GM18951 (cell line): ENCODE results near the gene ARHGAP42.

ENCODE experiments used
- POLR2A ChIP-seq: IDR thresholded peaks from 4 replicates; pipeline ENCODE4 v1.6.1; 2011; ENCODE audit warnings: mild to moderate bottlenecking; ENCODE audit not compliant: insufficient read length, insufficient read depth; ENCODE audit errors: extremely low read depth
- in situ Hi-C: fragments of 300-500 bp; cut with MboI; formaldehyde crosslinking; loops from one replicate; pipeline ENCODE4 v1.12.0; 2022; ENCODE audit warnings: low sequenced_read_pairs, mixed read lengths, inconsistent platforms; ENCODE audit not compliant: unreplicated experiment

The ARHGAP42 gene

DNA sequence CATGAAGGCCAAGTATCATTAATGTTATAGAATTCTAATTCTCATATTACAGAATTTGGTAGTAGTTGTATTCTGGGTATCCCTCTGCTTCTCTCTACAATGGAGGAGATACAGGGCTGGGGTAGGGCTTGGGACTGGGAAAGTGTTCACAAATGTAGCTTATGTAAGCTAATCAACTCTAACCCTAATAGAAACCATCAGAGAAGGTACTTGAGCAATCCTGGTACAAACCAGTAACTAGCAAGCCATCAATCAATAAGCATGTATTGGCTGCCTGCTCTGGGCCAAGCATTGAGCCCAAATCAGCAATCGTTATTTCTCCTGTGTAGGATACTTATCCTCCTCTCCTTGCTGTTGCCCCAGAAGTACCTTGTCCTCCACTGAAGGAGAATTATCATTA, 268.2 kb downstream of the ARHGAP42 start:
- in situ Hi-C loops = no loop called here
- no peak for TF ChIP-seq POLR2A

GRCh38 chr11:100956351-100956750, 269.3 kb downstream of the ARHGAP42 start:
- no peak for TF ChIP-seq POLR2A

DNA sequence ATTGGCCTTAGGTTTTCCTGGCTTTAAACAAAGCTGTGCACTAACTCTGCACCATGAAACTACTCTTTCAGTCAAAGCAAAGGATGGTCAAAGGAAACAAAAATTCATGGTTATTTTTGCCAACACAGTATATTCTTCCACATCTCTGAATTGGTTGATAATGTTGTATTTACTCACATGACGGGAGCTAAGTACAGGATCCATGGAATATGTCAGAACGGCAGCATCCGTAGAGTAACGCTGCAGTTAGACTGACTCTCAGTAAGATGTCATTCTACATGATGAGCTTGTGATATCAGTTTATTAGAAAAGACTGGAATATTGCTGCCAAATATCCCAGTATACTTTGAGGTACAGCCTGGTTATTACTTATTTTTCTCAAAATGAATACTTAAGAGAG, 270.4 kb downstream of the ARHGAP42 start:
- in situ Hi-C loops = no loop called here
- no peak for TF ChIP-seq POLR2A

More at GRCh38 chr11:100956351-100956750, 269.3 kb downstream of the ARHGAP42 start:
- in situ Hi-C loops = no loop called here

DNA sequence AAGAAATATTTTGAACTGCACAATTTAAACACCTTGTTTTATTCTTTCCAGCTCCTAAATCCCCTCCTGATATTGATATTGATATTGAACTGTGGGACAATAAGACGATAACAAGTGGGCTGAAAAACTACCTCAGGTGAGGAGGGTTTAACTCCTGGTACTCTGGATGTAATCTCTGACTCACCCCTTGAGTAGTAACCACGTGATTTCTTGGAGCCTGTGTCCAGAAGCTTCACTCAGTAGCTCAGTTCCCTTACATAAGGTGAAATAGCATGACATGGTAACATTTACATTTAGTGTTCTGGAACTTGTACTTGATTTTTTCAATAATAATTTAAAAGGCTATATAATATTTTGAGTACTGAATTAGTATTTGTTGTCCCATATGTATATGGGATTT, 274.5 kb downstream of the ARHGAP42 start:
- TF ChIP-seq POLR2A = no peak
- in situ Hi-C loops = no loop called here

DNA sequence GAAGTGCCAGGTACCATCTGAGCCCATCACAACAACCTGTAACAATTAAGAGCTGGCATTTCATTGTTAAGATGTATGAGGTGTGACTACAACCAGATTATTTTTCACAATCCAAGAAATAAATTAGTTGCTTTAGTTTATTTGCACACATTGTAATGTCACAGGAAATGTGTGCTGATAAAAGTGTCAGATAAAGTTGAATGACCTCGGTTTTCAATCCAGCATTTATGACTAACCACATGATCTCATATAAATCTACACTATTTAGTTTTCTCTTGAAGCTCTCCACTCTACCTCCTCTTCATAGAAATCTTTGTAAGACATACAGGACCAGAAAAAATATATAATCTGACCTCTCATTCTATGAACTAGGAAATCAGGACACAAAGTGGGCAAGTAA, 276.3 kb downstream of the ARHGAP42 start:
- in situ Hi-C loops = no loop called here
- no peak for TF ChIP-seq POLR2A

DNA sequence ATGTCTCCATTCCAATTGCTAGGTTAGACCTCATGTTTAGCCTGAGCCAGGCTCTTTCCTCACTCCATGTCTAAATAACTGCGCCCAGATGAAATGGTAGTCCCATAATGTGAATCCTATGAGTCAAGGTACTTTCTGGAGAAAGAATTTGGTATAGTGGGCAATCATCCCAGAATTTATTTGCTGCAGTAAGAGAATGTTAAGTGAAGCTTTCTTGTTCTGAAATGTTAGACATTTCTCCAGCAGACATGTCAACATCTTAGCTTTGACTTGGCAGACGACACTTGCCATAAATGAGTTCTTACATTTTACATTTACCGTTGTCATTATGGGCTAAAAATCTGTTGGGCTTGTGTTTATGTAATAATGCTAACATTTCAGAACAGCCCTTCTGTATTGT, 277.3 kb downstream of the ARHGAP42 start:
- in situ Hi-C loops = no loop called here
- TF ChIP-seq POLR2A = no peak

DNA sequence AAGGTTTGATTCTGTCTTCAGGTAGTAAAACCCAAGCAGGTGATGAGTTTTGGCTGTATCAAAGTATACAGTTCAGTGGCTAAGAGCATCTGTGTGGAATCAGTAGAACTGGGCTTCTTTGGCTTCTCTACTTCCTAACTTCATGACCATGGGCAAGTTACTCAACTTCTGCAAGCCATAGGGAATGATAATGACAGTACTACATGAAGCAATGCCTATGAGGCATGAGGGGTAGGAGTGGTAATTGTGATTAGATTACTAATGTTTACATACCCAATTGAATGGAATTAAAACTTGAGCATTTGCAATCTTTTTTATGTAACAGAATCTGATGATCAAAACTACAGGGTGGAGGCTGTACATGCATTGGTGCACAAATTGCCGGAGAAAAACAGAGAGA, 278.3 kb downstream of the ARHGAP42 start:
- no peak for TF ChIP-seq POLR2A
- in situ Hi-C loops = no loop called here

- no peak for TF ChIP-seq POLR2A
- in situ Hi-C loops = no loop called here
These were observed 279.3 kb downstream of the ARHGAP42 start for GRCh38 chr11:100966366-100966765.

DNA sequence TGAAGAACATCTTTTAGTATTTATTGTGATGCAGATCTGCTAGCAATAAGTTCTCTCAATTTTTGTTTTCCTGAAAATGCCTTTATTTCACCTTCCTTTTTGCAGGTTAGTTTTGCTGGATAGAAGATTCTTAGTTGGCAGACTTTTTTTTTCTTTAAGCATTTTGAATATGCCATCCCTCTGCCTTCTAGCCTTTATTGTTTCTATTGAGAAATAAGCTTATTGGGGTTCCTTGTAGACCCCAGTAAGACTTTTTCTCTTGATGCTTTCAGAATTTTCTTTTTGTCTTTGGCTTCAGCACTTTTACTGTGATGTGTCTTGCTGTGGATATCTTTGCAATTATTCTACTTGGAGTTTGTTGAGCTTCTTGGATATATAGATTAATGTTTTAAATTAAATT, 281.9 kb downstream of the ARHGAP42 start:
- in situ Hi-C loops = no loop called here
- no peak for TF ChIP-seq POLR2A

DNA sequence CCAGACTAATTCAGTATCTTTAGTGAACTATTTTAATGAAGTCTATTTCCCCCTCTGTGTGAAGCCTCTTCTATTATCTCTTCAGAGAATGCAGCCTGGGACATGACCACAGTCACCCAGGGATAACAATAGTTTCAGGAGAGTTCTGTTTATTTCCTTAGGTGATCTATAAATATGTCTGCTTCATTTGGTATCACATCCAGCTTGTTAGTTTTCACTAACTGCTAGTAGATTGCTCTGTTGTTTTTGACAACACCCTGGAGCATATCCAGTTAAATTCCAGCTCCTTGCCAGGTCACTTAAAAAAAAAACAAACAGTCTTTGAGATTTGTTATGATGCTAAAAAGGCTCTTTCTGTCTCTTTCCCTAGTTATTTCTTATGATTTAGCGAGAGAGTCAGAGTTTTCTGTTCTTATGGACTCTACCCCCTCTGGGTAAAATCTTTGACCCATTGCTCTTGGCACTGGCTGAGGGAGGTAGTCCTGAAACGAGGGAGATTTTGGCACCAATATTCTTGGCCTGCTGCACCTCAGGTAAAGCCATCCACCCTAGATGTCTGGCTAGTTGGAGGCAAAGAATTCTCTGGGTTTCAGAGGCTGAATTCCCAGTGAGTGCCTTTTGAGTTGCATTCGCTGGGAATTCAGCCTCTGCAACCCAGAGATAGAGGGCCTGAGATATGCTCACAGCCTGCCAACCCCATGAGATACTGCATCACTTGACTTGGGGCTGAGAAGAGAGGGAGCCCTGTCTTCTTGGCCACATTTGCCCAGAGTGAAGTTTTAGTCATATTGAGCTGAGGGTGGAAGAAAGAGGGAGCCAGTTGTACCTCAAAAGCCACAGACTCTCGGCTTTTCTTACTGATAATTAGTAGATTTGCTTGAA, 283.4 kb downstream of the ARHGAP42 start:
- in situ Hi-C loops = no loop called here
- TF ChIP-seq POLR2A = no peak

GRCh38 chr11:100972046-100972445, 285.0 kb downstream of the ARHGAP42 start:
- no peak for TF ChIP-seq POLR2A

DNA sequence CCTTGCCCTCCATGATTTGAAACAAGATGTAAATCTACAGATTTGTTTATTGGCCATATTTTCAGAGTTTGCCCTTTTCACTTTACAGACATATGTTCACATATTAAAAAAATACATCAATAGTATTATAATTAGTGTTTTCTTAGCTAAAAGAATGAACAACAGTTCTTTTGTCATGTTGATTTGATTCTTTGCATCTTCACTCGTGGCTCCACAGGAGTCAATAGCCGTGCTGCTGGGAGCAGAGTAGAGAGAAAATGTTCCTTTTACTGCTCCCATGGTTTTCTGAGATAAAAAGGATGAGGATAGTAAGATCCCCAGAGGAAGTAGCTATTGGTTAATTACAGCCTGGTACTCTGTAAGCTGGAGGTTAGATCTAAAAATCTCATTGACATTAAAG, 291.4 kb downstream of the ARHGAP42 start:
- in situ Hi-C loops = no loop called here
- no peak for TF ChIP-seq POLR2A

More at GRCh38 chr11:100972046-100972445, 285.0 kb downstream of the ARHGAP42 start:
- in situ Hi-C loops = no loop called here

- no peak for TF ChIP-seq POLR2A
- in situ Hi-C loops = no loop called here
These were observed 291.9 kb downstream of the ARHGAP42 start for GRCh38 chr11:100978939-100979338.

GRCh38 chr11:100980156-100980555, 293.1 kb downstream of the ARHGAP42 start:
- in situ Hi-C loops = no loop called here
- TF ChIP-seq POLR2A = no peak
